Keratinocyte (primary cell): ENCODE data around the gene RBM26. TPM values are rescaled to one million over a fixed set of nuclear protein-coding genes. Genes with fewer than 3 reads are reported as not detected.

Source experiments
- DNase-seq: peaks from one replicate; pipeline ENCODE4 v3.0.0-alpha.2; 2011; ENCODE audit warnings: low read depth, missing footprints, low spot score
- FAIRE-seq: peaks from 2 replicates; lab custom pipeline; 2011; peaks lifted over from hg19 to GRCh38; lab: Jason Lieb, UNC
- H2AFZ ChIP-seq: 2 replicates; pipeline ENCODE4 v1.6.0; 2012; ENCODE audit warnings: low read length, control low read depth, inconsistent platforms; ENCODE audit not compliant: control insufficient read depth
- H3K27ac ChIP-seq: 2 replicates; pipeline ENCODE4 v1.5.1; 2011; ENCODE audit warnings: low read length; ENCODE audit not compliant: control insufficient read depth, insufficient read depth
- H3K27me3 ChIP-seq: 3 replicates; pipeline ENCODE4 v1.6.0; 2011; ENCODE audit warnings: low read length; ENCODE audit not compliant: control insufficient read depth, insufficient read depth; ENCODE audit errors: extremely low read depth
- H3K36me3 ChIP-seq, 2 experiments: 2 replicates in 1 of 2; 3 replicates in 1 of 2; pipeline ENCODE4 v1.5.1; 2011; ENCODE audit warnings: low read length in 2 of 2, mild to moderate bottlenecking in 1 of 2; ENCODE audit not compliant: control insufficient read depth in 2 of 2, insufficient read depth in 2 of 2; ENCODE audit errors: extremely low read depth in 1 of 2
- H3K4me1 ChIP-seq: 3 replicates; pipeline ENCODE4 v1.5.1; 2011; ENCODE audit warnings: low read length; ENCODE audit not compliant: control insufficient read depth, insufficient read depth; ENCODE audit errors: extremely low read depth
- H3K4me2 ChIP-seq: 3 replicates; pipeline ENCODE4 v1.6.0; 2011; ENCODE audit warnings: low read depth, low read length; ENCODE audit not compliant: control insufficient read depth, insufficient read depth; ENCODE audit errors: extremely low read depth
- H3K4me3 ChIP-seq, 3 experiments: fragments of 200-600 bp in 1 of 3; sonication (generic) in 1 of 3; 2 replicates in 2 of 3; 3 replicates in 1 of 3; pipeline ENCODE4 v1.5.1; 2011 to 2016; ENCODE audit warnings: low read length in 3 of 3, mild to moderate bottlenecking in 3 of 3, control low read depth in 2 of 3, inconsistent platforms in 1 of 3, low read depth in 1 of 3, mixed read lengths in 1 of 3, mixed run types in 1 of 3, moderate library complexity in 1 of 3; ENCODE audit not compliant: control insufficient read depth in 2 of 3, insufficient read depth in 2 of 3; ENCODE audit errors: extremely low read depth in 1 of 3
- H3K79me2 ChIP-seq: 2 replicates; pipeline ENCODE4 v1.6.0; 2012; ENCODE audit warnings: low read length; ENCODE audit not compliant: control insufficient read depth, insufficient read depth
- H3K9ac ChIP-seq: 3 replicates; pipeline ENCODE4 v1.6.0; 2011; ENCODE audit warnings: low read length; ENCODE audit not compliant: control insufficient read depth, insufficient read depth; ENCODE audit errors: extremely low read depth
- H3K9me1 ChIP-seq: 3 replicates; pipeline ENCODE4 v1.6.0; 2011; ENCODE audit warnings: low read length; ENCODE audit not compliant: control insufficient read depth, insufficient read depth; ENCODE audit errors: extremely low read depth
- H3K9me3 ChIP-seq: 2 replicates; pipeline ENCODE4 v1.5.1; 2012; ENCODE audit warnings: low read depth, low read length; ENCODE audit not compliant: control insufficient read depth
- H4K20me1 ChIP-seq: 3 replicates; pipeline ENCODE4 v1.6.0; 2011; ENCODE audit warnings: low read length; ENCODE audit not compliant: control insufficient read depth, insufficient read depth; ENCODE audit errors: extremely low read depth
- CTCF ChIP-seq, 3 experiments: IDR thresholded peaks in 1 of 3; conservative IDR thresholded peaks in 1 of 3; optimal IDR thresholded peaks in 1 of 3; 2 replicates in 2 of 3; 3 replicates in 1 of 3; pipeline versions ENCODE3 to v1.5.1; 2011; ENCODE audit warnings: low read length in 3 of 3, mild to moderate bottlenecking in 3 of 3, moderate library complexity in 2 of 3, control low read depth in 1 of 3, inconsistent platforms in 1 of 3; ENCODE audit not compliant: insufficient read depth in 2 of 3; ENCODE audit errors: extremely low read depth in 1 of 3
- EZH2 ChIP-seq: IDR thresholded peaks from one replicate; pipeline ENCODE4 v1.6.1; 2012; ENCODE audit warnings: inconsistent platforms, mild to moderate bottlenecking, low read length, moderate library complexity
- dilution Hi-C: fragments of 300-500 bp; cut with MboI; formaldehyde crosslinking; loops from one replicate; pipeline ENCODE4 v1.7.0; 2020; ENCODE audit warnings: low sequenced_read_pairs; ENCODE audit not compliant: extremely low pct_ligation_motif_present
- polyA plus RNA-seq, 5 experiments: library from polyadenylated mRNA; depleted of rRNA in 3 of 5; stranded (reverse) in 3 of 5; stranded (forward) in 1 of 5; unstranded in 1 of 5; fragments of >200 nt; gene quantifications; 1 replicate in 1 of 5; 2 replicates in 3 of 5; 3 replicates in 1 of 5; pipeline versions ENCODE4 v1.2.1 to v1.2.3, GENCODE V29; 2011 to 2012; ENCODE audit warnings: missing spikeins in 2 of 5, low read depth in 1 of 5, low replicate concordance in 1 of 5

The RBM26 gene
- polyA plus RNA-seq, 1 donor (not counting 4 experiments of a cell fraction or from before 2014, with no cell fraction given), result 28.4 TPM

GRCh38 chr13:79317856-79318255 lies 88.2 kb downstream of the RBM26 start:
- Histone ChIP-seq H3K79me2 (no peaks in the 10 kb centered on the region), H3K27ac (no peak overlapping the region), H3K27me3 (no peaks in the 10 kb centered on the region), H3K4me2 (no peak overlapping the region), H2AFZ (no peak overlapping the region), H4K20me1 (no peaks in the 10 kb centered on the region), H3K9ac (no peak overlapping the region), H3K4me1 (no peaks in the 10 kb centered on the region), H3K9me1 (no peaks in the 10 kb centered on the region), H3K9me3 (no peaks in the 10 kb centered on the region), H3K36me3 (no peaks in the 10 kb centered on the region), H3K4me3 (no peak overlapping the region)
- TF ChIP-seq EZH2 (no peak), CTCF (optimal IDR thresholded peaks at IDR 0.05 in 1 of 3, IDR thresholded peaks at IDR 0.05 in 1 of 3, conservative IDR thresholded peaks at IDR 0.05 in 1 of 3; ENCODE audit: extremely low read depth in 1 of 3, insufficient read depth in 2 of 3, low read length in 3 of 3) (no peak)
- DNase-seq, result no peak
- FAIRE-seq, result no peak
- dilution Hi-C loops, result no loop called here

- Histone ChIP-seq H3K27ac (no peak overlapping the region), H3K79me2 (no peaks in the 10 kb centered on the region), H3K4me2 (no peak overlapping the region), H3K27me3 (no peaks in the 10 kb centered on the region), H3K9me1 (no peaks in the 10 kb centered on the region), H3K4me3 (no peak overlapping the region), H3K9me3 (no peaks in the 10 kb centered on the region), H3K4me1 (no peaks in the 10 kb centered on the region), H3K36me3 (no peaks in the 10 kb centered on the region), H2AFZ (no peak overlapping the region), H4K20me1 (no peaks in the 10 kb centered on the region), H3K9ac (no peak overlapping the region)
- no peak for TF ChIP-seq EZH2
- TF ChIP-seq CTCF (optimal IDR thresholded peaks at IDR 0.05 in 1 of 3, IDR thresholded peaks at IDR 0.05 in 1 of 3, conservative IDR thresholded peaks at IDR 0.05 in 1 of 3; ENCODE audit: extremely low read depth in 1 of 3, insufficient read depth in 2 of 3, low read length in 3 of 3), result no peak
- FAIRE-seq (no peak), DNase-seq (no peak)
- dilution Hi-C loops, result no loop called here
Measured at GRCh38 chr13:79314652-79315051, 91.4 kb downstream of the RBM26 start.
